ENCODE results near the gene PAK4. TPM values are rescaled to one million over a fixed set of nuclear protein-coding genes. Genes with fewer than 3 reads are reported as not detected.

PAK4 gene
- total and polyA plus RNA-seq, 2 donors from 2014 or later: 52.5 to 55.6 TPM

GRCh38 chr19:39125199-39125553 lies 410 bp upstream of the PAK4 start:
- H3K4me1 ChIP-seq (ENCODE audit: control insufficient read depth in 2 of 3, insufficient read depth in 2 of 3, low read depth in 1 of 3, low read length in 3 of 3): peaks cover 0 to 30% (median 14%) of the 10 kb centered on the region in 3 donors
- peak overlapping the region; percentile 80 to 84 (median 81) for H3K4me3 ChIP-seq (ENCODE audit: low read length in 3 of 3)
- TF ChIP-seq, protein P1, sequence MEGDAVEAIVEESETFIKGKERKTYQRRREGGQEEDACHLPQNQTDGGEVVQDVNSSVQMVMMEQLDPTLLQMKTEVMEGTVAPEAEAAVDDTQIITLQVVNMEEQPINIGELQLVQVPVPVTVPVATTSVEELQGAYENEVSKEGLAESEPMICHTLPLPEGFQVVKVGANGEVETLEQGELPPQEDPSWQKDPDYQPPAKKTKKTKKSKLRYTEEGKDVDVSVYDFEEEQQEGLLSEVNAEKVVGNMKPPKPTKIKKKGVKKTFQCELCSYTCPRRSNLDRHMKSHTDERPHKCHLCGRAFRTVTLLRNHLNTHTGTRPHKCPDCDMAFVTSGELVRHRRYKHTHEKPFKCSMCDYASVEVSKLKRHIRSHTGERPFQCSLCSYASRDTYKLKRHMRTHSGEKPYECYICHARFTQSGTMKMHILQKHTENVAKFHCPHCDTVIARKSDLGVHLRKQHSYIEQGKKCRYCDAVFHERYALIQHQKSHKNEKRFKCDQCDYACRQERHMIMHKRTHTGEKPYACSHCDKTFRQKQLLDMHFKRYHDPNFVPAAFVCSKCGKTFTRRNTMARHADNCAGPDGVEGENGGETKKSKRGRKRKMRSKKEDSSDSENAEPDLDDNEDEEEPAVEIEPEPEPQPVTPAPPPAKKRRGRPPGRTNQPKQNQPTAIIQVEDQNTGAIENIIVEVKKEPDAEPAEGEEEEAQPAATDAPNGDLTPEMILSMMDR (IDR thresholded peaks at IDR 0.05; ENCODE audit: borderline replicate concordance, extremely low read depth, insufficient read depth): no peak
- intact Hi-C loops (cut with DNase I): loop anchor here (10.0 kb wide), 1 partner anchor 60 kb away; no protein-coding TSS in a partner anchor
- H3K27me3 ChIP-seq (ENCODE audit: control insufficient read depth, insufficient read depth, low read length): no peaks in the 10 kb centered on the region
- peak overlapping the region; percentile 18 to 78 for H3K27ac ChIP-seq (ENCODE audit: low read depth in 2 of 2, low read length in 2 of 2)
- FAIRE-seq (no peak), DNase-seq (no peak)
- H3K36me3 ChIP-seq (ENCODE audit: control insufficient read depth in 2 of 3, insufficient read depth in 3 of 3, low read length in 3 of 3): no peaks in the 10 kb centered on the region
- H3K9ac ChIP-seq (ENCODE audit: low read length in 3 of 3): peak overlapping the region in 2 of 3 donors; percentile 52 to 53
- no peaks in the 10 kb centered on the region for H3K9me3 ChIP-seq (ENCODE audit: control insufficient read depth in 2 of 3, insufficient read depth in 1 of 3, low read length in 3 of 3)

GRCh38 chr19:39126312-39127187 lies 964 bp downstream of the PAK4 start:
- peak overlapping the region; percentile 66 to 72 (median 69) for H3K9ac ChIP-seq (ENCODE audit: low read length in 3 of 3)
- DNase-seq (peak in 4 of 5 donors; percentile 77 to 91 (median 84)), FAIRE-seq (no peak)
- TF ChIP-seq, protein P1 (IDR thresholded peaks at IDR 0.05; ENCODE audit: borderline replicate concordance, extremely low read depth, insufficient read depth): no peak
- H3K4me3 ChIP-seq (ENCODE audit: low read length in 3 of 3): peak overlapping the region; percentile 66 to 86 (median 84)
- peaks cover 0 to 40% (median 18%) of the 10 kb centered on the region in 3 donors for H3K4me1 ChIP-seq (ENCODE audit: control insufficient read depth in 2 of 3, insufficient read depth in 2 of 3, low read depth in 1 of 3, low read length in 3 of 3)
- H3K36me3 ChIP-seq (ENCODE audit: control insufficient read depth in 2 of 3, insufficient read depth in 3 of 3, low read length in 3 of 3): no peaks in the 10 kb centered on the region
- no peaks in the 10 kb centered on the region for H3K27me3 ChIP-seq (ENCODE audit: control insufficient read depth, insufficient read depth, low read length)
- H3K9me3 ChIP-seq (ENCODE audit: control insufficient read depth in 2 of 3, insufficient read depth in 1 of 3, low read length in 3 of 3): no peaks in the 10 kb centered on the region
- intact Hi-C loops (cut with DNase I): loop anchor here (10.0 kb wide), 1 partner anchor 58 kb away; no protein-coding TSS in a partner anchor
- peak overlapping the region; percentile 93 to 98 for H3K27ac ChIP-seq (ENCODE audit: low read depth in 2 of 2, low read length in 2 of 2)

- peaks cover 0 to 52% (median 28%) of the 10 kb centered on the region in 3 donors for H3K4me1 ChIP-seq (ENCODE audit: control insufficient read depth in 2 of 3, insufficient read depth in 2 of 3, low read depth in 1 of 3, low read length in 3 of 3)
- no peak for FAIRE-seq
- no peaks in the 10 kb centered on the region for H3K36me3 ChIP-seq (ENCODE audit: control insufficient read depth in 2 of 3, insufficient read depth in 3 of 3, low read length in 3 of 3)
- no peak for DNase-seq
- TF ChIP-seq, protein P1 (IDR thresholded peaks at IDR 0.05; ENCODE audit: borderline replicate concordance, extremely low read depth, insufficient read depth): no peak
- peak overlapping the region; percentile 7 to 93 for H3K27ac ChIP-seq (ENCODE audit: low read depth in 2 of 2, low read length in 2 of 2)
- intact Hi-C loops (cut with DNase I): loop anchor here (10.0 kb wide), 1 partner anchor 57 kb away; no protein-coding TSS in a partner anchor
- peak overlapping the region in 2 of 3 donors; percentile 2 to 84 for H3K4me3 ChIP-seq (ENCODE audit: low read length in 3 of 3)
- no peaks in the 10 kb centered on the region for H3K9me3 ChIP-seq (ENCODE audit: control insufficient read depth in 2 of 3, insufficient read depth in 1 of 3, low read length in 3 of 3)
- H3K27me3 ChIP-seq (ENCODE audit: control insufficient read depth, insufficient read depth, low read length): no peaks in the 10 kb centered on the region
- H3K9ac ChIP-seq (ENCODE audit: low read length in 3 of 3): peak overlapping the region in 1 of 3 donors; percentile 69
Observed at GRCh38 chr19:39127812-39128515, 2.4 kb downstream of the PAK4 start.
